ENCODE results near the gene ELAVL1.
A peak's percentile ranks its signal among the peaks of the same experiment; 100 is the strongest.
"Not testable (repeated sequence)": the region's sequence is repeated elsewhere in the genome, so short reads cannot be mapped to it uniquely, and the experiment has no call there.

The ELAVL1 gene

GRCh38 chr19:8044018-8044417 lies 38.6 kb upstream of the ELAVL1 start:
- DNase-seq (ENCODE audit: insufficient read length, low spot score) (peak; percentile 3), FAIRE-seq (no peak)
- TF ChIP-seq, protein P1, sequence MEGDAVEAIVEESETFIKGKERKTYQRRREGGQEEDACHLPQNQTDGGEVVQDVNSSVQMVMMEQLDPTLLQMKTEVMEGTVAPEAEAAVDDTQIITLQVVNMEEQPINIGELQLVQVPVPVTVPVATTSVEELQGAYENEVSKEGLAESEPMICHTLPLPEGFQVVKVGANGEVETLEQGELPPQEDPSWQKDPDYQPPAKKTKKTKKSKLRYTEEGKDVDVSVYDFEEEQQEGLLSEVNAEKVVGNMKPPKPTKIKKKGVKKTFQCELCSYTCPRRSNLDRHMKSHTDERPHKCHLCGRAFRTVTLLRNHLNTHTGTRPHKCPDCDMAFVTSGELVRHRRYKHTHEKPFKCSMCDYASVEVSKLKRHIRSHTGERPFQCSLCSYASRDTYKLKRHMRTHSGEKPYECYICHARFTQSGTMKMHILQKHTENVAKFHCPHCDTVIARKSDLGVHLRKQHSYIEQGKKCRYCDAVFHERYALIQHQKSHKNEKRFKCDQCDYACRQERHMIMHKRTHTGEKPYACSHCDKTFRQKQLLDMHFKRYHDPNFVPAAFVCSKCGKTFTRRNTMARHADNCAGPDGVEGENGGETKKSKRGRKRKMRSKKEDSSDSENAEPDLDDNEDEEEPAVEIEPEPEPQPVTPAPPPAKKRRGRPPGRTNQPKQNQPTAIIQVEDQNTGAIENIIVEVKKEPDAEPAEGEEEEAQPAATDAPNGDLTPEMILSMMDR (IDR thresholded peaks at IDR 0.05; ENCODE audit: insufficient read depth, missing control alignments) = no peak

DNA sequence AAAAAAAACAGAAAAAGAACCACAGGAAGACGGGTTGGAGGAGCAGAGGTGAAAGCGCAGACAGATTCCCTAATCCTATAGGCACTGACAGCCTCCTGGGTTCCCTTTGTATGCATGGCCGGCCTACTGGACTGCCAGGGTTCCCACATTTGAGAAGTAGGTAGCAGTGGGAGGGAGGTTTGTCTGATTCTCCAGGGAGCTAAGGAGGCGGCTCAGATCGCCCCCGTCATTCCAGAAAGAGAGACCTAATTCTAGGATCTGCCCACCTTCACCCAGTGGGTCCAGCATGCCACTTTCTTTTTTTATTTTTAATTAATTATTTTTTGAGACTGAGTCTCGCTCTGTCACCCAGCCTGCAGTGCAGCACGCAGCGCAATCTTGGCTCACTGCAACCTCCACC lies 37.5 kb upstream of the ELAVL1 start:
- DNase-seq (ENCODE audit: insufficient read length, low spot score) (peak; percentile 2), FAIRE-seq (no peak)
- TF ChIP-seq, protein P1 (IDR thresholded peaks at IDR 0.05; ENCODE audit: insufficient read depth, missing control alignments) = no peak

DNA sequence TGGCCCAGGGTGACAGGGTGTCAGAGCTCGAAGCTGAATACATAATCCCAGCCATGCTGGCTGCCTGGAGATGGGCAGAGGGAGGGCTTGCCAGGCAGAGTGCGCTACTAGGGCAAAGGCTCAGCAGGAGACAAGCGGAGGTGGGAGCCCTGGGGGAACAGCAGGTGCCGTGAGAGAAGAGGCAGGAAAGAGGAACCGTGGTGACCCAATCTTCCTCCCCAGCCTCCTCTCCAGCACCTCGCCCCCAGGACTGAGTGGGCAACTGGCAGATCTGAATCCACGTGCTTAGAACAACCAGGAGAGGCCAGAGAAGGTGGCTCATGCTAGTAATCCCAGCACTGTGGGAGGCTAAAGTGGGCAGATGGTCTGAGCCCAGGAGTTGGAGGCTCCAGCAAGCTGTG lies 36.1 kb upstream of the ELAVL1 start:
- TF ChIP-seq, protein P1 (IDR thresholded peaks at IDR 0.05; ENCODE audit: insufficient read depth, missing control alignments) = no peak
- DNase-seq (ENCODE audit: insufficient read length, low spot score) (peak; percentile 16), FAIRE-seq (no peak)

DNA sequence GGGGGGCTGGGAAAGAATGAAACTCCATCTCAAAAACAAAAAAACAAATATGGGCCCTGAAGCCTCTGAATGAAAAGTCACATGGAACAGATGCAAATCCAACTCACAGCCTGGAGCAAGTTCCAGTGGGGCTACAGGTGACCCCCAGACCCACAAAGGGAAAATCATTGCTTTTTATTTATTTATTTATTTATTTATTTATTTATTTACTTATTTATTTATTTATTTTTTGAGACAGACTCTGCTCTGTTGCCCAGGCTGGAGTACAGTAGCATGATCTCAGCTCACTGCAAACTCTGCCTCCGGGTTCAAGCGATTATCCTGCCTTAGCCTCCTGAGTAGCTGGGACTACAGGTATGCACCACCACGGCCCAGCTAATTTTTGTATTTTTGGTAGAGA lies 33.8 kb upstream of the ELAVL1 start:
- DNase-seq (ENCODE audit: insufficient read length, low spot score) (no peak), FAIRE-seq (no peak)
- TF ChIP-seq, protein P1 (IDR thresholded peaks at IDR 0.05; ENCODE audit: insufficient read depth, missing control alignments) = no peak

DNA sequence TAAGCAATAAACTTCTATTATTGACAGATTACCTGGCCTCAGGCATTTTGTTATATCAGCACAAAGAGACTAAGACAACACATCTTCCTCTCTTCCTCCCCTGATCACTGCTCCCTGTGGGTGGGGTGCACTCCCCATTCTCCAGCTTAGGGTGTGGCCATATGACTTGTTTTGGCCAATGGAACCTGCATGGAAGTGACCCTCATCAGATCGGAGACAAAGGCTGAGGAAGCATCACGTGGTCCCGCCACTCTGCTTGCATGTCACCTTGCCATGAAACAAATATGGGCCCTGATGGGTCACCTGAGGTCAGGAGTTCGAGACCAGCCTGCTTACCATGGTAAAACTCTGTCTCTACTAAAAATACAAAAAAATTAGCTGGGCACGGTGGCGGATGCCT lies 33.4 kb upstream of the ELAVL1 start:
- FAIRE-seq = no peak
- TF ChIP-seq, protein P1 (IDR thresholded peaks at IDR 0.05; ENCODE audit: insufficient read depth, missing control alignments) = no peak
- no peak for DNase-seq (ENCODE audit: insufficient read length, low spot score)

GRCh38 chr19:8036434-8037099 lies 31.1 kb upstream of the ELAVL1 start:
- FAIRE-seq (no peak), DNase-seq (ENCODE audit: insufficient read length, low spot score) (peak; percentile 4)
- TF ChIP-seq, protein P1 (IDR thresholded peaks at IDR 0.05; ENCODE audit: insufficient read depth, missing control alignments) = no peak

GRCh38 chr19:8034178-8034525 lies 28.7 kb upstream of the ELAVL1 start:
- TF ChIP-seq, protein P1 (IDR thresholded peaks at IDR 0.05; ENCODE audit: insufficient read depth, missing control alignments) = no peak
- FAIRE-seq (no peak), DNase-seq (ENCODE audit: insufficient read length, low spot score) (no peak)

DNA sequence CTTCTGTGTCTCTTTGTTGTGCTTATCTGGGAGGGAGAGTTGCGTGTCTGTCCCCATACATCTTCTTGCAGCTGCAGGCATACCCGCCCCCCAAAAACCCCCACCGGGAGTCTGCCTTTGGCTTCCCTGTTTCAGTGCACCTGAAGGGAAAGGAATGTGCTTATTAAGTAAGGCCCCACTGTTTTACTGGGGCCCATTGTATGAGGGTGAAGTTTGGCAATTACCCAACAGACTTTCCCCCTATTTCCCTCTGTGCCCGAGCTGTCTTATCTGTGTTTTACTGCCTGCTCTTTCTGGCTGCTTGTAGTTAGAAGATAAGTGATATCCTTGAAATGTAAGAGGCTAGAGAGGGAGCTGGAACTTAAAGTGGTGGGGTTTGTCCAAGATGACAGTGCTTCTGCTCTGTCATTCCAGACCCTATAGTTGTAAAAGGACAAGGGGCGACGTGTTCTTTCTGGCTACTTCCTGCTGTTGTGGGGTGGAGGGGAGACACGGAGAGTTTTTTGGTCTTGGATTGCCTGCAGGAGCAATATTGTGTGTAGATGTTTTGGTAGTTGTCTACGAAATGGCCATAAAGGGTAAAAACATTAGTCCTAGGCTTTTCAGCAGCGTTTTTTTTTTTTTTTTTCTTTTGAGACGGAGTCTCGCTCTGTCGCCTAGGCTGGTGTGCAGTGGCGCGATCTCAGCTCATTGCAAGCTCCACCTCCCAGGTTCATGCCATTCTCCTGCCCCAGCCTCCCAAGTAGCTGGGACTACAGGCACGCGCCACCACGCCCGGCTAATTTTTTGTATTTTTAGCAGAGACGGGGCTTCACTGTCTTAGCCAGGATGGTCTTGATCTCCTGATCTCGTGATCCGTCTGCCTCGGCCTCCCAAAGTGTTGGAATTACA lies 28.1 kb upstream of the ELAVL1 start:
- DNase-seq (ENCODE audit: insufficient read length, low spot score); FAIRE-seq: not testable (repeated sequence)
